HL-60 (cell line): Measurements from ENCODE around the gene PKP4.

Experiments
- DNase-seq, 2 experiments: peaks; one replicate each; pipeline ENCODE4 v3.0.0-alpha.2; 2010 to 2020; ENCODE audit warnings: low read depth in 1 of 2, low spot score in 1 of 2
- H3K27ac ChIP-seq: fragments of 250-450 bp; sonication (Bioruptor Pico); replicated peaks from 2 replicates; pipeline ENCODE4 v1.5.1; 2020; ENCODE audit warnings: mild to moderate bottlenecking, moderate library complexity
- H3K27me3 ChIP-seq: fragments of 250-450 bp; sonication (Bioruptor Pico); 2 replicates; pipeline ENCODE4 v1.5.1; 2021; ENCODE audit warnings: mild to moderate bottlenecking, moderate library complexity; ENCODE audit not compliant: insufficient read depth, poor library complexity, severe bottlenecking
- H3K4me3 ChIP-seq: replicated peaks from 2 replicates; pipeline ENCODE4 v1.5.1; 2011; ENCODE audit warnings: mild to moderate bottlenecking, control low read depth, low read length; ENCODE audit not compliant: insufficient read depth
- CTCF ChIP-seq: IDR thresholded peaks from one replicate; pipeline ENCODE4 v1.5.1; 2011; ENCODE audit warnings: low read length, control low read depth, inconsistent platforms; ENCODE audit not compliant: insufficient read depth
- GABPA ChIP-seq: IDR thresholded peaks from 2 replicates; pipeline ENCODE4 v1.6.1; 2012; ENCODE audit warnings: low read depth
- POLR2AphosphoS5 ChIP-seq: IDR thresholded peaks from 2 replicates; pipeline ENCODE4 v1.6.1; 2012; ENCODE audit warnings: low read depth
- REST ChIP-seq: IDR thresholded peaks from 2 replicates; pipeline ENCODE4 v1.6.1; 2012; ENCODE audit warnings: low read depth; ENCODE audit not compliant: insufficient replicate concordance
- SPI1 ChIP-seq: IDR thresholded peaks from 2 replicates; pipeline ENCODE4 v1.6.1; 2012; ENCODE audit warnings: low read depth, mild to moderate bottlenecking, borderline replicate concordance

Gene PKP4

GRCh38 chr2:158509928-158510797, 53.4 kb downstream of the PKP4 start:
- no peak overlapping the region for H3K27ac ChIP-seq
- H3K27me3 ChIP-seq: no peaks in the 10 kb centered on the region
- TF ChIP-seq GABPA: no peak
- no peak for TF ChIP-seq REST
- no peak for TF ChIP-seq CTCF
- TF ChIP-seq SPI1: no peak
- TF ChIP-seq POLR2AphosphoS5: no peak
- no peak overlapping the region for H3K4me3 ChIP-seq
- no peak for DNase-seq

DNA sequence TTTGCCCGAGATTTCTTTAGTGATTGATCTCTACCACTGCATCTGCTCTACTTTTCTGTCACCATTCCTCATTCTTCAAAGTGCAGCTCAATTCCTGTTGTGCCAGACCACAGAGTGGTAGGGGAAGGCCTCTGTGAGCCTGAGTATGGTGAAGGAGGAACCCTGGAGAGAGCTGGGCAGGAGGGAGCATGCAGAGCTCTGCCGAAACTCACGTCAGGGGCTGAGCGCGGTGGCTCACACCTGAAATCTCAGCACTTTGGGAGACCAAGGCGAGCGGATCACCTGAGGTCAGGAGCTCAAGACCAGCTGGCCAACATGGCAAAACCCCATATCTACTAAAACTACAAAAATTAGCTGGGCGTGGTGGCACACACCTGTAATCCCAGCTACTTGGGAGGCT, 54.1 kb downstream of the PKP4 start:
- DNase-seq: no peak
- TF ChIP-seq REST: no peak
- no peak for TF ChIP-seq CTCF
- TF ChIP-seq GABPA: no peak
- TF ChIP-seq SPI1: no peak
- no peak for TF ChIP-seq POLR2AphosphoS5
- Histone ChIP-seq H3K27ac (no peak overlapping the region), H3K27me3 (no peaks in the 10 kb centered on the region), H3K4me3 (no peak overlapping the region)

GRCh38 chr2:158511706-158512105, 55.0 kb downstream of the PKP4 start:
- Histone ChIP-seq H3K4me3 (no peak overlapping the region), H3K27ac (no peak overlapping the region), H3K27me3 (no peaks in the 10 kb centered on the region)
- no peak for TF ChIP-seq POLR2AphosphoS5
- no peak for TF ChIP-seq GABPA
- no peak for TF ChIP-seq CTCF
- no peak for TF ChIP-seq SPI1
- TF ChIP-seq REST: no peak
- no peak for DNase-seq
